Measurements from ENCODE around the gene CCDC15. TPM values are rescaled to one million over a fixed set of nuclear protein-coding genes. Genes with fewer than 3 reads are reported as not detected.

The CCDC15 gene
- total RNA-seq, 4 donors from 2014 or later, result 0.69 to 1.7 (median 1.3) TPM

- H3K27ac ChIP-seq, result no peak overlapping the region
- no peaks in the 10 kb centered on the region for H3K4me1 ChIP-seq
- H3K36me3 ChIP-seq, result peaks cover 0 to 2% of the 10 kb centered on the region in 2 donors
- TF ChIP-seq CTCF (IDR thresholded peaks at IDR 0.05) (no peak), POLR2A (IDR thresholded peaks at IDR 0.05) (no peak), EP300 (IDR thresholded peaks at IDR 0.05) (no peak), POLR2AphosphoS5 (IDR thresholded peaks at IDR 0.05) (no peak)
- ATAC-seq, result no peak
- H3K9me3 ChIP-seq, result peaks cover 0 to 22% (median 0%) of the 10 kb centered on the region in 3 donors
- WGBS, 2 donors (ENCODE audit: low coverage in 1 of 2), result 90% methylated on average over 3 of the region's 3 CpGs
- no peak overlapping the region for H3K4me3 ChIP-seq
- H3K27me3 ChIP-seq, result no peaks in the 10 kb centered on the region
Measured at GRCh38 chr11:124976531-124976930, 22.5 kb downstream of the CCDC15 start.

- 83% methylated on average over 2 of the region's 2 CpGs for WGBS, 2 donors (ENCODE audit: low coverage in 1 of 2)
- ATAC-seq, result no peak
Measured at GRCh38 chr11:124977006-124977405, 23.0 kb downstream of the CCDC15 start.

GRCh38 chr11:124978316-124978715 lies 24.3 kb downstream of the CCDC15 start:
- WGBS, 2 donors (ENCODE audit: low coverage in 1 of 2), result 89 to 100% methylated on average over 1 to 2 of the region's 2 CpGs
- Histone ChIP-seq H3K36me3 (peaks cover 0 to 7% of the 10 kb centered on the region in 2 donors), H3K9me3 (peaks cover 0 to 35% (median 0%) of the 10 kb centered on the region in 3 donors), H3K27me3 (no peaks in the 10 kb centered on the region), H3K4me1 (no peaks in the 10 kb centered on the region), H3K27ac (no peak overlapping the region), H3K4me3 (no peak overlapping the region)
- TF ChIP-seq CTCF (IDR thresholded peaks at IDR 0.05), result no peak
- ATAC-seq, result no peak

More at GRCh38 chr11:124977006-124977405, 23.0 kb downstream of the CCDC15 start:
- Histone ChIP-seq H3K4me1 (no peaks in the 10 kb centered on the region), H3K27me3 (no peaks in the 10 kb centered on the region), H3K9me3 (peaks cover 0 to 27% (median 0%) of the 10 kb centered on the region in 3 donors), H3K27ac (no peak overlapping the region), H3K4me3 (no peak overlapping the region), H3K36me3 (peaks cover 0 to 7% of the 10 kb centered on the region in 2 donors)
- TF ChIP-seq EP300 (IDR thresholded peaks at IDR 0.05), result no peak
- TF ChIP-seq POLR2A (IDR thresholded peaks at IDR 0.05), result no peak
- TF ChIP-seq POLR2AphosphoS5 (IDR thresholded peaks at IDR 0.05), result no peak
- TF ChIP-seq CTCF (IDR thresholded peaks at IDR 0.05), result no peak

GRCh38 chr11:124982043-124982442 lies 28.0 kb downstream of the CCDC15 start:
- H3K4me3 ChIP-seq, result no peak overlapping the region
- TF ChIP-seq POLR2A (IDR thresholded peaks at IDR 0.05) (no peak), EP300 (IDR thresholded peaks at IDR 0.05) (no peak), POLR2AphosphoS5 (IDR thresholded peaks at IDR 0.05) (no peak), CTCF (IDR thresholded peaks at IDR 0.05) (no peak)
- H3K36me3 ChIP-seq, result peaks cover 0 to 15% of the 10 kb centered on the region in 2 donors
- H3K27ac ChIP-seq, result no peak overlapping the region
- ATAC-seq, result no peak
- peaks cover 0 to 35% (median 0%) of the 10 kb centered on the region in 3 donors for H3K9me3 ChIP-seq
- H3K4me1 ChIP-seq, result no peaks in the 10 kb centered on the region
- no peaks in the 10 kb centered on the region for H3K27me3 ChIP-seq

- H3K9me3 ChIP-seq, result peaks cover 0 to 34% (median 0%) of the 10 kb centered on the region in 3 donors
- ATAC-seq, result no peak
- H3K4me1 ChIP-seq, result no peaks in the 10 kb centered on the region
- peaks cover 0 to 25% of the 10 kb centered on the region in 2 donors for H3K36me3 ChIP-seq
- no peaks in the 10 kb centered on the region for H3K27me3 ChIP-seq
- no peak for TF ChIP-seq CTCF (IDR thresholded peaks at IDR 0.05)
- TF ChIP-seq POLR2A (IDR thresholded peaks at IDR 0.05), result no peak
- TF ChIP-seq EP300 (IDR thresholded peaks at IDR 0.05), result no peak
- TF ChIP-seq POLR2AphosphoS5 (IDR thresholded peaks at IDR 0.05), result no peak
- no peak overlapping the region for H3K27ac ChIP-seq
- H3K4me3 ChIP-seq, result no peak overlapping the region
- WGBS, 2 donors (ENCODE audit: low coverage in 1 of 2), result 88 to 90% methylated on average over 1 to 6 of the region's 17 CpGs
Measured at GRCh38 chr11:124983674-124984511, 29.9 kb downstream of the CCDC15 start.
